Neuronal stem cell (in vitro differentiated cells): Measurements from ENCODE around the gene GRPEL2.

ENCODE experiments used
- DNase-seq: peaks from one replicate; pipeline ENCODE4 v3.0.0-alpha.2; 2013; ENCODE audit warnings: low spot score
- H2AFZ ChIP-seq: one replicate; pipeline ENCODE4 v1.6.1; 2013; ENCODE audit warnings: mild to moderate bottlenecking, low read length, inconsistent platforms
- H2AK5ac ChIP-seq: 2 replicates; pipeline ENCODE4 v1.6.1; 2013; ENCODE audit warnings: low read depth, mild to moderate bottlenecking, inconsistent platforms, low read length, moderate library complexity, mixed read lengths
- H2BK120ac ChIP-seq: 2 replicates; pipeline ENCODE4 v1.6.1; 2013; ENCODE audit warnings: low read depth, mild to moderate bottlenecking, inconsistent platforms, low read length, moderate library complexity, mixed read lengths
- H2BK12ac ChIP-seq: one replicate; pipeline ENCODE4 v1.6.1; 2013; ENCODE audit warnings: low read length, inconsistent platforms
- H2BK15ac ChIP-seq: 2 replicates; pipeline ENCODE4 v1.6.1; 2013; ENCODE audit warnings: mild to moderate bottlenecking, low read length, inconsistent platforms, mixed read lengths
- H2BK5ac ChIP-seq: one replicate; pipeline ENCODE4 v1.6.1; 2013; ENCODE audit warnings: inconsistent platforms, mild to moderate bottlenecking, low read length, moderate library complexity
- H3K14ac ChIP-seq: one replicate; pipeline ENCODE4 v1.6.1; 2013; ENCODE audit warnings: low read length, inconsistent platforms
- H3K18ac ChIP-seq: 2 replicates; pipeline ENCODE4 v1.6.1; 2013; ENCODE audit warnings: low read length, inconsistent platforms
- H3K23ac ChIP-seq: 2 replicates; pipeline ENCODE4 v1.6.1; 2013; ENCODE audit warnings: low read depth, mild to moderate bottlenecking, mixed read lengths, low read length, inconsistent platforms; ENCODE audit not compliant: poor library complexity
- H3K27ac ChIP-seq: replicated peaks from 3 replicates; pipeline ENCODE4 v1.5.1; 2013; ENCODE audit warnings: low read length, inconsistent platforms
- H3K27me3 ChIP-seq, 3 experiments: 2 replicates each; pipeline ENCODE4 v1.6.1; 2013; ENCODE audit warnings: low read length in 3 of 3, mild to moderate bottlenecking in 2 of 3, inconsistent platforms in 1 of 3, low read depth in 1 of 3, mixed read lengths in 1 of 3, moderate library complexity in 1 of 3; ENCODE audit not compliant: control insufficient read depth in 3 of 3, insufficient read depth in 3 of 3
- H3K36me3 ChIP-seq, 2 donors: replicated peaks in 1 of 2; 2 replicates each; pipeline ENCODE4 v1.6.1; 2013; ENCODE audit warnings: low read length in 2 of 2; ENCODE audit not compliant: control insufficient read depth in 2 of 2, insufficient read depth in 2 of 2
- H3K4ac ChIP-seq: 2 replicates; pipeline ENCODE4 v1.6.1; 2013; ENCODE audit warnings: inconsistent platforms, mild to moderate bottlenecking, low read length, moderate library complexity
- H3K4me1 ChIP-seq, 2 donors: 1 replicate in 1 of 2; 2 replicates in 1 of 2; pipeline ENCODE4 v1.6.1; 2013; ENCODE audit warnings: low read length in 2 of 2, low read depth in 1 of 2; ENCODE audit not compliant: control insufficient read depth in 2 of 2, insufficient read depth in 1 of 2
- H3K4me2 ChIP-seq: one replicate; pipeline ENCODE4 v1.6.1; 2013; ENCODE audit warnings: mild to moderate bottlenecking, low read length, inconsistent platforms; ENCODE audit not compliant: insufficient read depth, poor library complexity, severe bottlenecking
- H3K4me3 ChIP-seq, 2 donors: 2 replicates each; pipeline ENCODE4 v1.5.1; 2013; ENCODE audit warnings: low read length in 2 of 2, mild to moderate bottlenecking in 2 of 2, inconsistent platforms in 1 of 2, moderate library complexity in 1 of 2
- H3K79me1 ChIP-seq: one replicate; pipeline ENCODE4 v1.6.1; 2013; ENCODE audit warnings: low read depth, mild to moderate bottlenecking, inconsistent platforms, low read length, moderate library complexity
- H3K9ac ChIP-seq: one replicate; pipeline ENCODE4 v1.6.1; 2013; ENCODE audit warnings: mild to moderate bottlenecking, low read depth, low read length, inconsistent platforms; ENCODE audit not compliant: poor library complexity
- H3K9me3 ChIP-seq, 2 donors: replicated peaks in 1 of 2; 2 replicates each; pipeline versions ENCODE3 to v1.6.1; 2013; ENCODE audit warnings: low read length in 2 of 2, mild to moderate bottlenecking in 2 of 2, inconsistent platforms in 1 of 2, low read depth in 1 of 2, mixed read lengths in 1 of 2, moderate library complexity in 1 of 2; ENCODE audit not compliant: control insufficient read depth in 2 of 2, insufficient read depth in 1 of 2
- H4K8ac ChIP-seq: one replicate; pipeline ENCODE4 v1.6.1; 2013; ENCODE audit warnings: low read depth, mild to moderate bottlenecking, inconsistent platforms, low read length, moderate library complexity
- H4K91ac ChIP-seq: one replicate; pipeline ENCODE4 v1.6.1; 2013; ENCODE audit warnings: low read length, low read depth, mild to moderate bottlenecking, inconsistent platforms; ENCODE audit not compliant: poor library complexity
- WGBS, 2 donors: extraction: QIAGEN DNeasy Blood & Tissue Kit; methylation state at CpG; one replicate each; pipeline ENCODE4 v1.1.7; 2013; ENCODE audit warnings: missing lambda C conversion rate in 2 of 2, mixed read lengths in 1 of 2; ENCODE audit not compliant: insufficient read length in 2 of 2, insufficient replicate concordance in 1 of 2; ENCODE audit errors: extremely low coverage in 2 of 2; 5-methylcytosine and 5-hydroxymethylcytosine counted together

The GRPEL2 gene

GRCh38 chr5:149298842-149299404 lies 46.4 kb upstream of the GRPEL2 start:
- H2AK5ac ChIP-seq, result no peak overlapping the region
- no CpG with 5 or more reads among the region's 11 CpGs for WGBS, 2 donors
- H3K18ac ChIP-seq, result peak overlapping the region; percentile 77
- peak overlapping the region; percentile 5 for H3K14ac ChIP-seq
- peak overlapping the region; percentile 30 for H2BK5ac ChIP-seq
- H3K36me3 ChIP-seq, result no peaks in the 10 kb centered on the region
- no peak overlapping the region for H4K8ac ChIP-seq
- no peaks in the 10 kb centered on the region for H3K9me3 ChIP-seq
- H2BK120ac ChIP-seq, result no peak overlapping the region
- no peak overlapping the region for H3K4ac ChIP-seq
- H3K27me3 ChIP-seq, result peaks cover 0 to 16% (median 0%) of the 10 kb centered on the region in 3 experiments
- no peak overlapping the region for H3K23ac ChIP-seq
- no peak overlapping the region for H3K4me3 ChIP-seq
- peaks cover 2% of the 10 kb centered on the region for H3K79me1 ChIP-seq
- peaks cover 0 to 9% of the 10 kb centered on the region in 2 donors for H3K4me1 ChIP-seq
- H2AFZ ChIP-seq, result no peak overlapping the region
- no peak overlapping the region for H3K9ac ChIP-seq
- no peak for DNase-seq
- H4K91ac ChIP-seq, result no peak overlapping the region
- peak overlapping the region; percentile 11 for H2BK15ac ChIP-seq
- H3K27ac ChIP-seq, result no peak overlapping the region
- H3K4me2 ChIP-seq, result no peak overlapping the region
- peak overlapping the region; percentile 23 for H2BK12ac ChIP-seq

- Histone ChIP-seq H2BK5ac (peak overlapping the region; percentile 30), H2AK5ac (no peak overlapping the region), H3K4me3 (no peak overlapping the region), H3K23ac (peak overlapping the region; percentile 25), H3K27ac (no peak overlapping the region), H4K8ac (no peak overlapping the region), H2BK12ac (peak overlapping the region; percentile 78), H3K4ac (no peak overlapping the region), H3K18ac (peak overlapping the region; percentile 77), H3K27me3 (peaks cover 0 to 22% (median 0%) of the 10 kb centered on the region in 3 experiments), H3K4me2 (no peak overlapping the region), H3K4me1 (peaks cover 0 to 9% of the 10 kb centered on the region in 2 donors), H3K9me3 (no peaks in the 10 kb centered on the region), H3K36me3 (no peaks in the 10 kb centered on the region), H2AFZ (no peak overlapping the region), H3K9ac (no peak overlapping the region), H4K91ac (no peak overlapping the region), H3K14ac (peak overlapping the region; percentile 5), H3K79me1 (peaks cover 2% of the 10 kb centered on the region), H2BK15ac (peak overlapping the region; percentile 11), H2BK120ac (no peak overlapping the region)
- no peak for DNase-seq
- WGBS, 2 donors, result no CpG with 5 or more reads among the region's 14 CpGs
These were observed 45.7 kb upstream of the GRPEL2 start for GRCh38 chr5:149299451-149300054.

GRCh38 chr5:149300441-149300840 lies 44.9 kb upstream of the GRPEL2 start:
- Histone ChIP-seq H3K14ac (no peak overlapping the region), H2AK5ac (no peak overlapping the region), H3K4me1 (peaks cover 0 to 6% of the 10 kb centered on the region in 2 donors), H3K27me3 (peaks cover 0 to 31% (median 0%) of the 10 kb centered on the region in 3 experiments), H2BK15ac (no peak overlapping the region), H4K8ac (no peak overlapping the region), H3K79me1 (peaks cover 2% of the 10 kb centered on the region), H4K91ac (no peak overlapping the region), H3K4me3 (no peak overlapping the region), H3K27ac (no peak overlapping the region), H3K18ac (peak overlapping the region; percentile 74), H3K36me3 (no peaks in the 10 kb centered on the region), H2AFZ (no peak overlapping the region), H2BK120ac (no peak overlapping the region), H3K4me2 (no peak overlapping the region), H3K9ac (no peak overlapping the region), H2BK5ac (no peak overlapping the region), H3K23ac (no peak overlapping the region), H3K9me3 (no peaks in the 10 kb centered on the region), H2BK12ac (no peak overlapping the region), H3K4ac (no peak overlapping the region)
- WGBS, 2 donors, result no CpG with 5 or more reads among the region's 6 CpGs
- DNase-seq, result no peak

- Histone ChIP-seq H3K79me1 (peaks cover 2% of the 10 kb centered on the region), H3K36me3 (no peaks in the 10 kb centered on the region), H3K27me3 (peaks cover 0 to 39% (median 0%) of the 10 kb centered on the region in 3 experiments), H3K9ac (no peak overlapping the region), H3K4ac (no peak overlapping the region), H3K23ac (no peak overlapping the region), H3K4me2 (no peak overlapping the region), H2BK5ac (no peak overlapping the region), H3K4me1 (peaks cover 0 to 6% of the 10 kb centered on the region in 2 donors), H3K14ac (no peak overlapping the region), H3K4me3 (no peak overlapping the region), H2AK5ac (peak overlapping the region; percentile 66), H3K9me3 (no peaks in the 10 kb centered on the region), H2BK120ac (no peak overlapping the region), H2BK12ac (no peak overlapping the region), H3K18ac (peak overlapping the region; percentile 61), H4K8ac (no peak overlapping the region), H4K91ac (no peak overlapping the region), H2AFZ (no peak overlapping the region), H3K27ac (no peak overlapping the region), H2BK15ac (no peak overlapping the region)
- DNase-seq, result no peak
- no CpG with 5 or more reads among the region's 13 CpGs for WGBS, 2 donors
These were observed 44.1 kb upstream of the GRPEL2 start for GRCh38 chr5:149301049-149301743.
